B cell (primary cell): ENCODE results near the gene DLGAP3.

Experiments used
- CTCF ChIP-seq: fragments of 200-600 bp; IDR thresholded peaks from one replicate; pipeline ENCODE4 v1.8.0; 2022; ENCODE audit warnings: antibody characterized with exemption, mild to moderate bottlenecking
- EZH2 ChIP-seq: IDR thresholded peaks from 2 replicates; pipeline ENCODE4 v1.6.1; 2012; ENCODE audit warnings: borderline replicate concordance, low read depth, mild to moderate bottlenecking, moderate library complexity, low read length; ENCODE audit not compliant: insufficient read depth, poor library complexity, severe bottlenecking

DNA sequence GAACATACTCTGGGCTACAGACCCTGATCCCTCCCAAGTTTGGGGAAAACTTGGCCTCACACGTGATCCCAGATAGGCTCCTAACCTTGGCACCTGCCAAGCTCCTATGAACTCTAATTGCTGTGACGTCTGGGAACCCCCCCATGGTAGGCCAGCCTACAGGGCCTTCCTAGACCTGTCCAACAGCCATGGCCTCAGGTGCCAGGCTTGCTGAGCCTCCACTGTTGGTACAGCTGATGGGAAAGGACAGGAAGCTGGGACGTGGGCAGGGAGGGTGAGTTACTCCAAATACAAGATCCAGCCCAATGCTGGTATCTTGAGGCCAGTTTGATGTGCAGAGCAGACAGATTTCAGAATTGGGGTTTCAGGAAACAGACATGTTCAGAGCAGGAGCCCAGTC is 89.0 kb downstream of the DLGAP3 start:
- TF ChIP-seq CTCF, result no peak
- TF ChIP-seq EZH2, result no peak
